Frontal cortex (tissue), 4 donors: ENCODE data around the gene TMEM190. TPM values are rescaled to one million over a fixed set of nuclear protein-coding genes. Genes with fewer than 3 reads are reported as not detected.
"Not testable (repeated sequence)": the region's sequence is repeated elsewhere in the genome, so short reads cannot be mapped to it uniquely, and the experiment has no call there.

Source experiments
- DNase-seq, 2 donors: peaks; one replicate each; pipeline ENCODE4 v3.0.0; 2012; ENCODE audit warnings: low spot score in 2 of 2
- FAIRE-seq: peaks from 2 replicates; lab custom pipeline; 2012; peaks lifted over from hg19 to GRCh38; lab: Jason Lieb, UNC
- total RNA-seq: library from RNA; depleted of rRNA; stranded (reverse); fragments of >200 nt; gene quantifications from one replicate; pipeline ENCODE4 v1.2.3, GENCODE V29; 2014
- donor health status: control.
- donor health status: control.
- donor health status: control.

TMEM190 gene
- total RNA-seq, 1 donor from 2014 or later: not detected

DNA sequence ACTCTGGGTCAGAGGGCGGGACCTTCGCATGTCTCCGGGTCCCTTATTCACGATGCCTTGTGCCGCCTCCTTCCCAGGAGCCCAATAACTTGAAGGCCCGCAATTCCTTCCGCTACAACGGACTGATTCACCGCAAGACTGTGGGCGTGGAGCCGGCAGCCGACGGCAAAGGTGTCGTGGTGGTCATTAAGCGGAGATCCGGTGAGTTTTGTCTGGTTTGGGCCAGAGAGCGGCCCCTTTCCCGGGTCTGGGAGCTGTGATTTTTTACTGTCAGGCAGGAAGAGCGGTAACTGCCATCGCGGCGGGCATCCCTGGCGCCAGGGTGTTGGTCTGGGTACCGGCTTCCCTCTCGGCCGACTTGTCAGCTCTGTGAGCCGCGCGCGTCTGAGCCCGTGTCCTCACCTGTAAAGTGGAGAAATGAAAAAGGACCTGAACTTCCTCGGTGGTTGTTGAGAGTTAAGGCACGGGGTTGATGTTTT, 9.9 kb downstream of the TMEM190 start:
- FAIRE-seq (no peak), DNase-seq (no peak)

DNA sequence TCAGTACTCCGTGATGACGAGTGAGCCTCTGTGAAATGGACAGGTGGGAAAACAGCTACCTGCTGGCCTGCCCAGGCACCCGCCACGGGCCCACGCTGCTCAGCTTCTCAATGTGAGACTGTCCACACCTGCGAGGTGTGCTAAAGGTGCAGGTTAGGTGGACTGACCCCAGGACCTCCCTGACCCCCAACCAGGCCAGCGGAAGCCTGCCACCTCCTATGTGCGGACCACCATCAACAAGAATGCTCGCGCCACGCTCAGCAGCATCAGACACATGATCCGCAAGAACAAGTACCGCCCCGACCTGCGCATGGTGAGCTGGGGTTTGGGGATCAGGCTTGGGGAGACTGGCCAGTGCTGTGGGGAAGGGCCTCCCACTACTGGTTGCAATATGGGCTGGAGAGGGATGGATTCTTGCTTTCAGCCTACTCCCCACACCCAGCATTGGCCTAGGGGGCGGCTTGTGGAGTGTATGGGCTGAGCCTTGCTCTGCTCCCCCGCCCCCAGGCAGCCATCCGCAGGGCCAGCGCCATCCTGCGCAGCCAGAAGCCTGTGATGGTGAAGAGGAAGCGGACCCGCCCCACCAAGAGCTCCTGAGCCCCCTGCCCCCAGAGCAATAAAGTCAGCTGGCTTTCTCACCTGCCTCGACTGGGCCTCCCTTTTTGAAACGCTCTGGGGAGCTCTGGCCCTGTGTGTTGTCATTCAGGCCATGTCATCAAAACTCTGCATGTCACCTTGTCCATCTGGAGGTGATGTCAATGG, 11.3 kb downstream of the TMEM190 start:
- FAIRE-seq (no peak), DNase-seq (no peak)

- no peak for DNase-seq
- no peak for FAIRE-seq
Observed at GRCh38 chr19:55389386-55390317, 13.0 kb downstream of the TMEM190 start.

- FAIRE-seq (no peak), DNase-seq (no peak)
Observed at GRCh38 chr19:55390461-55390880, 13.8 kb downstream of the TMEM190 start.

DNA sequence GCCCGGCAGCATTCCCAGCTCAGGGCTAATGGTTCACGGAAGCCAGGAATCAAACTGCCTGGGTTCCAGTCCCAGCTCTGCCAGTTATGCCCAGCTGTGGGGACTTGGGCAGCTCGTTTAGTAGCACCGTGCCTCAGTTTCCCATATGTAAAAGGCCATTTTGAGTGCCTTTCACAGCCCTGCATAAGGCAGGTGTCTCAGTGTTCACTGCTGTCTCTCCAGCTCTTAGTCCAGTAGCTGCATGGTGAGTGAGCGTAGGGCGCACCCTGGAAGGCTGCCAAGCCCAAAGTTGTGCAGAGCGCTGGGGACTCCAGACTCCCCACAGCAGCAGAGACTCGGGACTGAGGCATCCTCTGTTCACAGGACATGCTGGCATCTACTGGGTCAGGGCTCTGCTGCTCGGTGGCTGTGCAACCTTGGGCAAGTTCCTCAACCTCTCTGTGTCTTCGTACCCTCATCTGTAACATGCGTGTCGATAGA, 14.6 kb downstream of the TMEM190 start:
- DNase-seq (no peak), FAIRE-seq (no peak)

DNA sequence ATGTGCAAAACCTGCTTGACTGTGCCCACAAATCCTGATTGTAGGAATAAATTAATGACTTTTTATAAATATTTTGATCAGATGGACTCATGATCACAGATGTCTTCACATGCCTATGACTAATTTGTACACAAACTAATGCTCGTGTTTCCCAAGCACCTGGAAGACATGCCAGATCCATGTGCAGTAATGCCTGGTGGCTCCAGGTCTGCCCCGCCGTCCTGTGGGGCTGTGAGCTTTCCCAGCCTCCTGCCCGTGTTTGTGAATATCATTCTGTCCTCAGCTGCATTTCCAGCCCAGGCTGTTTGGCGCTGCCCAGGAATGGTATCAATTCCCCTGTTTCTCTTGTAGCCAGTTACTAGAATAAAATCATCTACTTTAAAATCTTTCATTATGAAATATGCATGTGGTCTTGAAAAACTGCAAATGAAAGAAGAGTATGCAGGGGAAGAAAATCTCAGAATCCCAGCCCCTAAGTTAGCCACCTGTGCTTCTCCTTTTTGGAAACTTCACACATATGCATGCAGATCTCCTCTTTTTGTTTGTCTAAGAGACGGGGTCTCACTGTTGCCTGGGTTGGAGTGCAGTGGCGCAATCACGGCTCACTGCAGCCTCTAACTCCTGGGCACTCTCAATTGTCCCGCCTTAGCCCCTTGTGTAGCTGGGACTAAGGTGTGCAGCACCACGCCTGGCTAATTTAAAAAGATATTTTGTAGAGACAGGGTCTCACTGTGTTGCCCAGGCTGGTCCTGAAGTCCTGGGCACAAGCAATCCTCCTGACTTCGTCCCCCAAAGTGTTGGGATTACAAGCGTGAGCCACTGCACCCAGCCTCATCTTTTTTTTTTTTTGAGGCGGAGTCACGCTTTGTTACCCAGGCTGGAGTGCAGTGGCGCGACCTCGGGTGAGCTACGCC, 15.3 kb downstream of the TMEM190 start:
- DNase-seq (no peak), FAIRE-seq (no peak)

DNA sequence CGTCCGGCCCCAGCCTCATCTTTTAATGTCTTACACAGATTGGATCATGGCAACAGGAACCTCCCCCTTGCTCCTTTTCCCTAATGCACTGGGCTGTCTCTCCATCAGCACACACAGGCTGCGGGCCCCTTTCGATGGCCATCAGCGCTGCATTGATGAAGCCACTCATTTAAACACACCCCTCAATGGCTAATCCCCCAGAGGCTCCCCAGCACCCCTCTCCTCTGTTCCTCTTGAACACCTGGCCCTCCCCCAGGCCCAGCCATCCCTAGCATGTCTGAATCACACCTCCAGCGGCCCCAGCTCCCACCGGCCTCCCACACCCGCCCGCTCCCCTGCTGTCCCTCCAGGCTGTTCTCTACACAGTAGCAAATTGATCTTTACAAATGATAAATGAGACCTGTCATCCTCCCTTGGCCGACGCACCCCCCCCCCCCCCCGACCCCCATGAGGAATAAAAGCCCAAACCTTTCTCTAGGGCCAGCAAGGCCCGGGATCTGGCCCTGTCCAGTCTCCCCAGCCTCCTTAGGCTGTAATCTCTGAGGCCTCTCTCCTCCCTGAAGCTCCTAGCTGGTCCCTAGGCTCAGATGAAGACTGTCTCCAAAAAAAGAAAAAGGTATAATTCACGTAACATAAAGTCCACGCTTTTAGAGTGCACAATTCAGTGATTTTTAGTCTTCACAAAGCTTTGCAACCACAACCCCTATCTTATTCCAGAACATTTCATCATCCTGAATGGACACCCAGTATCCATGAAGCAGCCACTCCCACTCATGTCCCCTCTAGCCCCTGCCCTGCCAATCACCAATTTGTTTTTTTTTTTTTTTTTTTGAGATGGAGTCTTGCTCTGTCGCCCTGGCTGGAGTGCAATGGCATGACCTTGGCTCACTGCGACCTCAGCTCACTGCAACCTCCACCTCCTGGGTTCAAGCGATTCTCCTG, 16.5 kb downstream of the TMEM190 start:
- no peak for DNase-seq
- no peak for FAIRE-seq

- FAIRE-seq (no peak), DNase-seq (no peak)
Observed at GRCh38 chr19:55398200-55398925, 21.7 kb downstream of the TMEM190 start.

DNA sequence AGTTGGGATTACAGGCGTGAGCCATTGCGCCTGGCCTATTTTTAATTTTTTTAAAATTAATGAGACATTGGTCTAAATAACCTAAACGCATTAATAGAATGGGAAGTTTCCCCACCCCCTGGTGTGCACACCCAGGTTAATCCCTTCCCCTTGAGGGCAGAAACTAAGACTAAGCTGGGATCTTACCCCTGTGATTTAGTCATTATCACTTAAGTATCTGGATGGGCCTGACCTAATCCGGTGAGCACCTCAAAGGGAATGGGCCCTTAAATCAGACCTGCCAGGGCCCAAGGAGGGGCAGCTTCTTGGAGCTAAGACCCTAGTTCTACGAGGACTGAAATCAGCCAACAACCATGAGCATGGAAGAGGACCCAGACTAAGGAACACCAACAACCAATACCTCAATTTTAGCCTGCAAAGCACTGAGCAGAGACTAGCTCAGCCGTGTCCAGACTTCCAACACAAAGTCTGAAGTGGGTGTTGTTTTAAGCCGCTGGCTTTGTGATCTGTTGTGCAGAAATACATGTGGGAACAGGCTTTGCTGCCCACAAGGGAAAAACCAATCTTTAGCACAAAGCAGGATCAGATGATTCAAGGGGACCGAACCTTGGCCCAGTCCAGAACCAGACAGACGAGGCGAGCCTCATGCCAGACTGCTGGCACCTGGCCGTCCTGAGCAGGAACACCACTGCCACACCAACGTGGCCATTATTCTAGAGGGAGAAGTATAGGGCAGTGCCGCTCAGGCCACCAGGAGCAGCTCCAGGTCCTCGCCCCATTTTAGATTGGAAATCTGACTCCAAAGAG, 23.9 kb downstream of the TMEM190 start:
- DNase-seq: no peak
- no peak for FAIRE-seq

GRCh38 chr19:55401390-55401789, 24.8 kb downstream of the TMEM190 start:
- not testable (repeated sequence) for DNase-seq, FAIRE-seq

DNA sequence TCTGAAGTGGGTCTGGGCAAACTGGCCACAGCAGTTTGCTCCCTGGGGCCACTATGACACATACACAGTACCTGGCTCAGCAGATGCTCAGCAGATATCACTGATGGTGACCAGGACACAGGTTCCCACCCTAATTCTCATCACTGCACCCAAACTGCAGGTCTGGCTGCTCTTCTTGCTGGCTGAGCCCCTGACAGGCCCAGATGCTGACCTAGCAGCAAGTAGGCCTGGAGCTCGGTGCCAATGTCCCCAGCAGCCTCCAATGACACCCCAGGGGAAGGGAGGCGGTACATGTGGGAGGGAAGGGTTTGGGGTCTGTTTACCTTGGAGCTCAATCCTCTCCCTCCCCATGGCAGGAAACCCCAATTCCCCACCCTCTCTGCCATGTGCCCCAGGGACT, 25.9 kb downstream of the TMEM190 start:
- FAIRE-seq: no peak
- no peak for DNase-seq

GRCh38 chr19:55405638-55406037, 29.0 kb downstream of the TMEM190 start:
- DNase-seq (no peak), FAIRE-seq (no peak)

- DNase-seq: no peak
Observed at GRCh38 chr19:55406091-55406825, 29.6 kb downstream of the TMEM190 start.

DNA sequence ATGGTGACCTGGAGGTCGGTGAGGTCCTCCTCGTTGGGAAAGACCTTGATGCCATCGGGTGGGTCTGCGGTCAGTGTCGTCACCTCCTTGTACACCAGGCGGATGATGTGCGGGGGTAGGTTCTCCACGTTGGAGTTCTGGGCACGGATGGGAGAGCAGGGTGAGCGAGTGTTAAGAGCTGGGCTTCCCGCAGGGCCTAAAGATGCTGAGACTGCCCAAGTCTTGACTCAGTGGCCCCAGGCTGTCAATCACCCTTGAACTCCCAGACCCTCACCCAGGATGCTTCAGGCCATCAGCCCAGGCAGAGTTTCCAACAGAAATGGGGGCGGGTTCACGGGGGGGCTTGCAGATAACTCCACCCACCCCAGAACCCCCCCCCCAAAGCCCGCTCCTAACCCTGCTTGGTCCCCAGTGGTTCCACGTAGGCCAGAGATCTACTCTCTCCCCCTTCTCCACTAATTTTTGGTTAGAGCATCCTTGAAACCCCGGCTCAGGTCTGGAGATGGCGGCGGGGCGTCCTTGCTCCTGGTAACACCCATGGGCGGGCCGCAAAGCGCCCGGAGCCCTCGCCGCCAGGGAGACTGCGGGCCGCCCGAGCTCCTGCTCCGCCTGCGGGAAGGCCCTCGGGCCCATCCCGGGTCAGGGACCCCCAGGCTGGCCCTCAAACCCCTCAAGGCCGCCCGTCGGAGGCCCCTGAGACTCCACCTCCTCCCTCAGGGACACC, 30.4 kb downstream of the TMEM190 start:
- no peak for FAIRE-seq

More at GRCh38 chr19:55406091-55406825, 29.6 kb downstream of the TMEM190 start:
- no peak for FAIRE-seq

GRCh38 chr19:55407550-55407799, 30.8 kb downstream of the TMEM190 start, which contains the start of gene UBE2S:
TSS of gene UBE2S (minus strand) at chr19:55407788. CDS start at chr19:55407589, 199 bp downstream.
- FAIRE-seq, DNase-seq: not testable (repeated sequence)

More for the DNA sequence above, 30.4 kb downstream of the TMEM190 start:
- no peak for DNase-seq
